Stomach smooth muscle (tissue), 2 donors: Measurements from ENCODE around the gene CFAP61.

Experiments used
- H3K27ac ChIP-seq: one replicate; pipeline ENCODE4 v1.7.0; 2013; ENCODE audit warnings: mild to moderate bottlenecking, low read length, inconsistent platforms
- H3K27me3 ChIP-seq, 2 donors: one replicate each; pipeline ENCODE4 v1.7.0; 2013; ENCODE audit warnings: low read length in 2 of 2; ENCODE audit not compliant: insufficient read depth in 2 of 2, control insufficient read depth in 1 of 2
- H3K36me3 ChIP-seq, 2 donors: one replicate each; pipeline ENCODE4 v1.7.0; 2013; ENCODE audit warnings: low read length in 2 of 2; ENCODE audit not compliant: control insufficient read depth in 2 of 2, insufficient read depth in 2 of 2
- H3K4me1 ChIP-seq: one replicate; pipeline ENCODE4 v1.7.0; 2013; ENCODE audit warnings: low read length; ENCODE audit not compliant: control insufficient read depth, insufficient read depth
- H3K4me3 ChIP-seq, 2 donors: one replicate each; pipeline ENCODE4 v1.7.0; 2013; ENCODE audit warnings: low read length in 2 of 2
- H3K9ac ChIP-seq, 2 donors: one replicate each; pipeline ENCODE4 v1.7.0; 2013; ENCODE audit warnings: low read length in 2 of 2, mild to moderate bottlenecking in 1 of 2
- H3K9me3 ChIP-seq, 2 donors: one replicate each; pipeline ENCODE4 v1.7.0; 2013; ENCODE audit warnings: low read length in 2 of 2; ENCODE audit not compliant: control insufficient read depth in 2 of 2
- donor health status: healthy.
- donor health status: Pancreatic carcinoma.

The CFAP61 gene

GRCh38 chr20:20209684-20210083 lies 157.4 kb downstream of the CFAP61 start:
- H3K27ac ChIP-seq, result no peak overlapping the region

DNA sequence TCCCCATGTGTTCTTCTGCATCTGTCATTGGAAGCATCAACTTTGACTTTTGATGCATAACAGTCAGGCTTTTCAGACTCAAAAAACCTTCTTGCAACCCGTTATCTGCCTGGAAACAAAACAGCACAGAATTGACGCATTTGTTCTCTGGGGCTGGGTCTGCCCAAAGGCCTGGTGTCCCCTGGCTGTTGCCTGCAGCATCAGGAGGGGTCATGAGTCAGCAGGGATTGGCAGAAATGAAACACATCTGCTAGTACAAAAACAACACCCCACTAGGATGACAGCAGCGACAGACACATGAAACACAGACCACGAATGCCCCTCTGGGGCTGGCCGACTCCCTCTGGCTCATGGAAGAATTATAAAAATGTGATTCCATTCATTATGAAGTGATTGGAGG lies 158.0 kb downstream of the CFAP61 start:
- Histone ChIP-seq H3K27me3 (peaks cover 0 to 10% of the 10 kb centered on the region in 2 donors), H3K4me1 (no peaks in the 10 kb centered on the region), H3K9me3 (no peaks in the 10 kb centered on the region), H3K36me3 (no peaks in the 10 kb centered on the region), H3K27ac (no peak overlapping the region), H3K4me3 (no peak overlapping the region), H3K9ac (no peak overlapping the region)

More at GRCh38 chr20:20209684-20210083, 157.4 kb downstream of the CFAP61 start:
- H3K36me3 ChIP-seq, result no peaks in the 10 kb centered on the region
- peaks cover 0 to 7% of the 10 kb centered on the region in 2 donors for H3K27me3 ChIP-seq
- H3K4me1 ChIP-seq, result no peaks in the 10 kb centered on the region
- H3K9me3 ChIP-seq, result no peaks in the 10 kb centered on the region
- H3K4me3 ChIP-seq, result no peak overlapping the region
- H3K9ac ChIP-seq, result no peak overlapping the region

- Histone ChIP-seq H3K27ac (no peak overlapping the region), H3K4me1 (no peaks in the 10 kb centered on the region), H3K9me3 (no peaks in the 10 kb centered on the region), H3K27me3 (peaks cover 2 to 10% of the 10 kb centered on the region in 2 donors), H3K36me3 (no peaks in the 10 kb centered on the region), H3K9ac (no peak overlapping the region), H3K4me3 (no peak overlapping the region)
These were observed 158.6 kb downstream of the CFAP61 start for GRCh38 chr20:20210943-20211273.

DNA sequence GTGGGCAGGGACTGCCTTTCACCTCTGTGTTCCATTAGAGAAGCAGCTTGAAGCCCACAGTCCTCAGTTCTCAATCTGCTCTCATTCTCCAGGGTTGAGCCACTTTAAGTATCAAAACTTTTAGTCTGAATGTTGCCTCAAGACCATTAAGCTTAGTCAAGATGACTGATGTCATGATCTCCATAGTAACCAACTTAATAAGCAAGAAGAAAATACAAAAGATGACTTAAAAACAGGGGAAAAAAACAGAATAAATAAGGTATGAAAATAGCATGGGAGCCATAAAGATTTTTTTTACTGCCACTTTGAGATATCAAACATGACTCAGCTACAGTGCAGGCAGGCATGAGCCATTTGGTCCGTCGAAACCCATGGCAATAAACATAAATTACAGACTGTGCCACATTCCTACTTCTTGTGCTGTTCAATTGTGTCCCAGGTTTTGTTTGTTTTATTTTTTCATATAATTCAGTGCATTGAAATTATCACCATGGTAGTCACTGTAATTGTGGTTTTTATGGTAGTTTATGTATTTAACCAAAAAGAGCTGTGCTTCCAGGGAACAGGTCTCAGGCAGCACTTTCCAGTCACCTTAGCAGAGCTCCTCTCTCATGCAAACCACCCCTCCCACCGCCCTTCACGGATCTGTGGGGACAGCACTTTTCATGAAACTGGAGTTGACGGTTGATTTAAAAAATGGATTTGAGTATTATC lies 159.1 kb downstream of the CFAP61 start:
- H3K36me3 ChIP-seq, result no peaks in the 10 kb centered on the region
- no peaks in the 10 kb centered on the region for H3K9me3 ChIP-seq
- no peak overlapping the region for H3K9ac ChIP-seq
- no peaks in the 10 kb centered on the region for H3K4me1 ChIP-seq
- H3K27me3 ChIP-seq, result peaks cover 3 to 12% of the 10 kb centered on the region in 2 donors
- no peak overlapping the region for H3K4me3 ChIP-seq
- no peak overlapping the region for H3K27ac ChIP-seq

GRCh38 chr20:20211988-20212518 lies 159.7 kb downstream of the CFAP61 start:
- Histone ChIP-seq H3K27ac (no peak overlapping the region), H3K36me3 (no peaks in the 10 kb centered on the region), H3K27me3 (peaks cover 3 to 12% of the 10 kb centered on the region in 2 donors), H3K4me3 (no peak overlapping the region), H3K9me3 (no peaks in the 10 kb centered on the region), H3K4me1 (no peaks in the 10 kb centered on the region), H3K9ac (no peak overlapping the region)

DNA sequence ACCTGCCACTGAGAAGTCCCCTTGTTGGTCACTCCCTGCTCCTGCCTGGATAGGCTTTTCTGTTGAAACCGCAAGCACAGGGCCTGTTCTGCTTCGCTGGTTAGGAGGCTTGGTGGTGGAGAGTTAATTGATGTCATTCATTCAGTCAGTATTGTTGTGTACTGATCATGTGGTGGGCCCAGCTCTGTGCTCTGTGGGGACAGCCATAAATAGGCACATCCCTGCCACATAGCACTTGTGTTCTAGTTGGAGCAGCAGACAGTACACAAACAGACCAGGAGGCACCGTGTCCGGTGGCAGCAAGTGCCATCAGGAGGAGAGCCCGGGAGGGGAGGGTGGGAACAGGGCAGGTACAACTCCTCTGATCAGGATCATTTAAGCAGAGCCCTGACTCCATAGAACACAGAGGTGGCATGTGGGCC lies 160.4 kb downstream of the CFAP61 start:
- Histone ChIP-seq H3K27ac (no peak overlapping the region), H3K9me3 (no peaks in the 10 kb centered on the region), H3K36me3 (no peaks in the 10 kb centered on the region), H3K4me3 (no peak overlapping the region), H3K27me3 (peaks cover 3 to 12% of the 10 kb centered on the region in 2 donors), H3K4me1 (no peaks in the 10 kb centered on the region), H3K9ac (no peak overlapping the region)

GRCh38 chr20:20213526-20214121 lies 161.3 kb downstream of the CFAP61 start:
- Histone ChIP-seq H3K4me1 (no peaks in the 10 kb centered on the region), H3K4me3 (no peak overlapping the region), H3K9me3 (no peaks in the 10 kb centered on the region), H3K27me3 (peaks cover 3 to 12% of the 10 kb centered on the region in 2 donors), H3K27ac (no peak overlapping the region), H3K36me3 (no peaks in the 10 kb centered on the region), H3K9ac (no peak overlapping the region)

GRCh38 chr20:20214757-20215275 lies 162.5 kb downstream of the CFAP61 start:
- Histone ChIP-seq H3K9me3 (no peaks in the 10 kb centered on the region), H3K27me3 (peaks cover 3 to 10% of the 10 kb centered on the region in 2 donors), H3K4me1 (no peaks in the 10 kb centered on the region), H3K4me3 (no peak overlapping the region), H3K27ac (no peak overlapping the region), H3K9ac (no peak overlapping the region), H3K36me3 (no peaks in the 10 kb centered on the region)

GRCh38 chr20:20215976-20216727 lies 163.8 kb downstream of the CFAP61 start:
- Histone ChIP-seq H3K27me3 (peaks cover 3 to 8% of the 10 kb centered on the region in 2 donors), H3K27ac (no peak overlapping the region), H3K4me1 (no peaks in the 10 kb centered on the region), H3K4me3 (no peak overlapping the region), H3K36me3 (no peaks in the 10 kb centered on the region), H3K9me3 (no peaks in the 10 kb centered on the region), H3K9ac (no peak overlapping the region)

GRCh38 chr20:20216941-20217340 lies 164.6 kb downstream of the CFAP61 start:
- Histone ChIP-seq H3K4me3 (no peak overlapping the region), H3K36me3 (no peaks in the 10 kb centered on the region), H3K9ac (no peak overlapping the region), H3K9me3 (no peaks in the 10 kb centered on the region), H3K4me1 (no peaks in the 10 kb centered on the region), H3K27ac (no peak overlapping the region), H3K27me3 (peaks cover 3 to 8% of the 10 kb centered on the region in 2 donors)
